ENCODE data around the gene RHOBTB3. TPM values are rescaled to one million over a fixed set of nuclear protein-coding genes. Genes with fewer than 3 reads are reported as not detected.

Gene RHOBTB3
- total and polyA plus RNA-seq, 4 donors = 12.9 to 150 (median 30.6) TPM

- Histone ChIP-seq H3K27me3 (ENCODE audit: control insufficient read depth in 3 of 3, insufficient read depth in 3 of 3, low read length in 2 of 3) (no peaks in the 10 kb centered on the region), H3K9ac (ENCODE audit: insufficient read depth in 1 of 2, low read length in 2 of 2) (no peak overlapping the region), H3K4me1 (ENCODE audit: control insufficient read depth in 5 of 5, insufficient read depth in 5 of 5, low read length in 5 of 5) (peaks cover 0 to 8% (median 0%) of the 10 kb centered on the region in 5 donors), H3K4me3 (no peak overlapping the region), H3K36me3 (ENCODE audit: control insufficient read depth in 4 of 4, insufficient read depth in 4 of 4, low read length in 4 of 4) (no peaks in the 10 kb centered on the region), H3K27ac (ENCODE audit: low read depth in 1 of 2, low read length in 1 of 2) (no peak overlapping the region), H3K9me3 (ENCODE audit: control insufficient read depth in 4 of 4, insufficient read depth in 3 of 4, low read length in 3 of 4) (no peaks in the 10 kb centered on the region)
- TF ChIP-seq CTCF (IDR thresholded peaks at IDR 0.05; ENCODE audit: control extremely low read depth, extremely low read depth) = no peak
- WGBS, 2 donors = 95 to 97% methylated on average over 2 of the region's 2 CpGs
- DNase-seq (no peak), ATAC-seq (ENCODE audit: insufficient read depth, low FRiP score) (no peak)
These were observed 99.1 kb downstream of the RHOBTB3 start for GRCh38 chr5:95830226-95830625.

- no peak for TF ChIP-seq CTCF (IDR thresholded peaks at IDR 0.05; ENCODE audit: control extremely low read depth, extremely low read depth)
These were observed 101.5 kb downstream of the RHOBTB3 start for GRCh38 chr5:95832664-95833063.

GRCh38 chr5:95835682-95836385 lies 104.7 kb downstream of the RHOBTB3 start:
- Histone ChIP-seq H3K4me1 (ENCODE audit: control insufficient read depth in 5 of 5, insufficient read depth in 5 of 5, low read length in 5 of 5) (peaks cover 0 to 6% (median 0%) of the 10 kb centered on the region in 5 donors), H3K9me3 (ENCODE audit: control insufficient read depth in 4 of 4, insufficient read depth in 3 of 4, low read length in 3 of 4) (no peaks in the 10 kb centered on the region)

More at GRCh38 chr5:95832664-95833063, 101.5 kb downstream of the RHOBTB3 start:
- H3K9ac ChIP-seq (ENCODE audit: insufficient read depth in 1 of 2, low read length in 2 of 2) = no peak overlapping the region
- H3K27me3 ChIP-seq (ENCODE audit: control insufficient read depth in 3 of 3, insufficient read depth in 3 of 3, low read length in 2 of 3) = no peaks in the 10 kb centered on the region
- H3K36me3 ChIP-seq (ENCODE audit: control insufficient read depth in 4 of 4, insufficient read depth in 4 of 4, low read length in 4 of 4) = no peaks in the 10 kb centered on the region
- no peak for ATAC-seq (ENCODE audit: insufficient read depth, low FRiP score)
- peaks cover 0 to 6% (median 0%) of the 10 kb centered on the region in 5 donors for H3K4me1 ChIP-seq (ENCODE audit: control insufficient read depth in 5 of 5, insufficient read depth in 5 of 5, low read length in 5 of 5)
- H3K4me3 ChIP-seq = no peak overlapping the region
- no peaks in the 10 kb centered on the region for H3K9me3 ChIP-seq (ENCODE audit: control insufficient read depth in 4 of 4, insufficient read depth in 3 of 4, low read length in 3 of 4)
- no peak overlapping the region for H3K27ac ChIP-seq (ENCODE audit: low read depth in 1 of 2, low read length in 1 of 2)
- no peak for DNase-seq

More at GRCh38 chr5:95835682-95836385, 104.7 kb downstream of the RHOBTB3 start:
- H3K27ac ChIP-seq (ENCODE audit: low read depth in 1 of 2, low read length in 1 of 2) = peak overlapping the region; percentile 27 to 75
- 13 to 17% methylated on average over 10 of the region's 10 CpGs for WGBS, 2 donors
- peak overlapping the region; percentile 5 for H3K4me3 ChIP-seq
- H3K36me3 ChIP-seq (ENCODE audit: control insufficient read depth in 4 of 4, insufficient read depth in 4 of 4, low read length in 4 of 4) = no peaks in the 10 kb centered on the region
- DNase-seq = no peak
- ATAC-seq (ENCODE audit: insufficient read depth, low FRiP score) = no peak
- no peak overlapping the region for H3K9ac ChIP-seq (ENCODE audit: insufficient read depth in 1 of 2, low read length in 2 of 2)
- H3K27me3 ChIP-seq (ENCODE audit: control insufficient read depth in 3 of 3, insufficient read depth in 3 of 3, low read length in 2 of 3) = no peaks in the 10 kb centered on the region
- no peak for TF ChIP-seq CTCF (IDR thresholded peaks at IDR 0.05; ENCODE audit: control extremely low read depth, extremely low read depth)
